SK-N-SH (cell line): ENCODE data around the gene WWOX. TPM values are rescaled to one million over a fixed set of nuclear protein-coding genes. Genes with fewer than 3 reads are reported as not detected.

Source experiments
- CTCF ChIA-PET: fragments of 300-600, 350-600 bp; formaldehyde crosslinking; extraction: SDS; loops from one replicate; lab custom pipeline; 2021; lab: Yijun Ruan, JAX
- POLR2A ChIA-PET: fragments of 350-600 bp; sonication (Branson Sonifier 250); formaldehyde crosslinking; extraction: SDS; loops from one replicate; lab custom pipeline; 2020; ENCODE audit warnings: antibody characterized with exemption, inconsistent platforms; lab: Yijun Ruan, JAX
- DNase-seq: peaks from one replicate; pipeline ENCODE4 v3.0.0; 2012
- H2AFZ ChIP-seq: fragments of 200-600 bp; sonication (generic); 2 replicates; pipeline ENCODE4 v1.8.1; 2016; ENCODE audit warnings: antibody characterized with exemption, mild to moderate bottlenecking, low read depth
- H3F3A ChIP-seq: fragments of 200-600 bp; sonication (generic); replicated peaks from 2 replicates; pipeline ENCODE3; 2016; ENCODE audit warnings: antibody characterized with exemption, mild to moderate bottlenecking; ENCODE audit not compliant: insufficient read depth
- H3K27ac ChIP-seq, 2 experiments: fragments of 200-500 bp in 1 of 2; fragments of 200-600 bp in 1 of 2; sonication (Bioruptor generic) in 1 of 2; sonication (generic), shearing (Covaris generic) in 1 of 2; 2 replicates each; pipeline versions ENCODE4 v1.5.1 to v1.6.1; 2014 to 2016; ENCODE audit warnings: low read depth in 2 of 2, inconsistent platforms in 1 of 2, low read length in 1 of 2, mild to moderate bottlenecking in 1 of 2, mixed read lengths in 1 of 2
- H3K27me3 ChIP-seq: fragments of 200-600 bp; sonication (generic), shearing (Covaris generic); 2 replicates; pipeline ENCODE4 v1.6.1; 2016; ENCODE audit warnings: mixed run types; ENCODE audit not compliant: insufficient read depth
- H3K36me3 ChIP-seq, 2 experiments: fragments of 200-500 bp in 1 of 2; fragments of 200-600 bp in 1 of 2; sonication (Bioruptor generic) in 1 of 2; sonication (generic) in 1 of 2; replicated peaks in 1 of 2; 2 replicates each; pipeline versions ENCODE3 to v1.5.1; 2014 to 2016; ENCODE audit warnings: low read length in 1 of 2, mild to moderate bottlenecking in 1 of 2; ENCODE audit not compliant: insufficient read depth in 2 of 2, control insufficient read depth in 1 of 2
- H3K4me1 ChIP-seq, 2 experiments: fragments of 200-500 bp in 1 of 2; fragments of 200-600 bp in 1 of 2; sonication (Bioruptor generic) in 1 of 2; sonication (generic), shearing (Covaris generic) in 1 of 2; 2 replicates each; pipeline versions ENCODE4 v1.5.1 to v1.6.1; 2014 to 2016; ENCODE audit warnings: low read depth in 1 of 2, low read length in 1 of 2, mixed run types in 1 of 2; ENCODE audit not compliant: insufficient read depth in 2 of 2, control insufficient read depth in 1 of 2
- H3K4me2 ChIP-seq: fragments of 200-600 bp; sonication (generic), shearing (Covaris generic); 2 replicates; pipeline ENCODE4 v1.6.1; 2017; ENCODE audit warnings: mixed run types
- H3K4me3 ChIP-seq, 2 experiments: fragments of 200-500 bp in 1 of 2; fragments of 200-600 bp in 1 of 2; sonication (Bioruptor generic) in 1 of 2; sonication (generic), shearing (Covaris generic) in 1 of 2; 2 replicates each; pipeline versions ENCODE4 v1.5.1 to v1.8.1; 2014 to 2016; ENCODE audit warnings: low read depth in 2 of 2, inconsistent platforms in 1 of 2, low read length in 1 of 2, mild to moderate bottlenecking in 1 of 2, mixed read lengths in 1 of 2, moderate library complexity in 1 of 2
- H3K79me2 ChIP-seq: fragments of 200-600 bp; sonication (generic); 2 replicates; pipeline ENCODE4 v1.8.1; 2017; ENCODE audit warnings: mild to moderate bottlenecking; ENCODE audit not compliant: insufficient read depth
- H3K9ac ChIP-seq: fragments of 200-600 bp; sonication (generic); 2 replicates; pipeline ENCODE4 v1.6.1; 2017; ENCODE audit warnings: mixed run types
- H3K9me2 ChIP-seq: fragments of 200-600 bp; sonication (generic); 2 replicates; pipeline ENCODE4 v1.6.1; 2017; ENCODE audit warnings: mixed run types
- H3K9me3 ChIP-seq: fragments of 200-600 bp; sonication (generic); 2 replicates; pipeline ENCODE4 v1.6.1; 2017; ENCODE audit warnings: mixed run types, mild to moderate bottlenecking, moderate library complexity
- H4K20me1 ChIP-seq: fragments of 200-600 bp; sonication (generic); 2 replicates; pipeline ENCODE4 v1.6.1; 2017; ENCODE audit warnings: mild to moderate bottlenecking, mixed run types; ENCODE audit not compliant: insufficient read depth
- CHD2 ChIP-seq: fragments of 150-350 bp; IDR thresholded peaks from 2 replicates; pipeline ENCODE4 v1.6.1; 2018; ENCODE audit warnings: low read length; ENCODE audit not compliant: partially characterized antibody
- EP300 ChIP-seq, 2 experiments: IDR thresholded peaks; 2 replicates each; pipeline versions ENCODE4 v1.4.0 to v1.6.1; 2012; ENCODE audit warnings: borderline replicate concordance in 1 of 2, low read depth in 1 of 2, low read length in 1 of 2
- GABPA ChIP-seq: IDR thresholded peaks from 2 replicates; pipeline ENCODE4 v1.4.0; 2012; ENCODE audit warnings: low read depth, mild to moderate bottlenecking
- IRF3 ChIP-seq: fragments of 150-350 bp; IDR thresholded peaks from 2 replicates; pipeline ENCODE4 v1.6.1; 2016; ENCODE audit warnings: mild to moderate bottlenecking, low read depth, low read length
- MEF2A ChIP-seq: IDR thresholded peaks from 2 replicates; pipeline ENCODE4 v1.4.0; 2012; ENCODE audit warnings: low read depth, borderline replicate concordance
- RCOR1 ChIP-seq: fragments of 150-350 bp; IDR thresholded peaks from 2 replicates; pipeline ENCODE4 v1.6.1; 2017; ENCODE audit warnings: antibody characterized with exemption, low read length
- RXRA ChIP-seq: IDR thresholded peaks from 2 replicates; pipeline ENCODE4 v1.4.0; 2012; ENCODE audit warnings: low read depth, mild to moderate bottlenecking, borderline replicate concordance
- SIN3A ChIP-seq: IDR thresholded peaks from 2 replicates; pipeline ENCODE4 v1.6.1; 2012; ENCODE audit warnings: low read depth, mild to moderate bottlenecking, low read length, moderate library complexity, borderline replicate concordance
- SMC3 ChIP-seq: IDR thresholded peaks from 2 replicates; pipeline ENCODE4 v1.6.1; 2012; ENCODE audit warnings: low read depth, low read length, improper control_type of control experiment
- TAF1 ChIP-seq: IDR thresholded peaks from 2 replicates; pipeline ENCODE4 v1.6.1; 2012; ENCODE audit warnings: low read depth, mild to moderate bottlenecking, low read length, moderate library complexity, borderline replicate concordance
- TCF12 ChIP-seq: IDR thresholded peaks from 2 replicates; pipeline ENCODE4 v1.4.0; 2012
- TEAD4 ChIP-seq: IDR thresholded peaks from 2 replicates; pipeline ENCODE4 v1.4.0; 2012; ENCODE audit warnings: mild to moderate bottlenecking, borderline replicate concordance; ENCODE audit not compliant: insufficient read depth
- YY1 ChIP-seq: IDR thresholded peaks from 2 replicates; pipeline ENCODE4 v1.4.0; 2012; ENCODE audit warnings: low read depth, mild to moderate bottlenecking
- WGBS: methylation state at CpG from one replicate; pipeline ENCODE4 v1.1.6; 2017; ENCODE audit warnings: low lambda C conversion rate; 5-methylcytosine and 5-hydroxymethylcytosine counted together
- polyA plus RNA-seq, 3 experiments: library from polyadenylated mRNA; depleted of rRNA; stranded (reverse); fragments of >200 nt; gene quantifications; 2 replicates each; pipeline ENCODE4 v1.2.3, GENCODE V29; 2012
- TF ChIP-seq, protein P1 (sequence below): IDR thresholded peaks from 2 replicates; pipeline ENCODE4 v1.4.0; 2012; ENCODE audit warnings: low read depth
- TF ChIP-seq, protein P2 (sequence below): IDR thresholded peaks from 2 replicates; pipeline ENCODE4 v1.4.0; 2012; ENCODE audit warnings: low read depth, borderline replicate concordance
- TF ChIP-seq, protein P3 (sequence below): fragments of 200-600 bp; sonication (generic); IDR thresholded peaks from 2 replicates; pipeline ENCODE4 v1.6.1; 2017; ENCODE audit warnings: antibody characterized with exemption, mild to moderate bottlenecking, moderate library complexity
- TF ChIP-seq, protein P4 (sequence below): fragments of 150-350 bp; IDR thresholded peaks from 2 replicates; pipeline ENCODE4 v1.6.1; 2017; ENCODE audit warnings: antibody characterized with exemption, low read length, low read depth, borderline replicate concordance
- TF ChIP-seq, protein P5 (sequence below): IDR thresholded peaks from 2 replicates; pipeline ENCODE4; 2012

Gene WWOX
- polyA plus RNA-seq, 1 of the 3 experiments (the other 2 are of a cell fraction) = 10.8 TPM

GRCh38 chr16:79067600-79067999, 968.1 kb downstream of the WWOX start:
- H3F3A ChIP-seq = no peaks in the 10 kb centered on the region
- H3K36me3 ChIP-seq = no peaks in the 10 kb centered on the region
- H3K9me2 ChIP-seq = no peaks in the 10 kb centered on the region
- DNase-seq = no peak
- no peaks in the 10 kb centered on the region for H3K79me2 ChIP-seq
- whole genome bisulfite sequencing = 24% methylated on average over 4 of the region's 7 CpGs
- H3K27me3 ChIP-seq = no peaks in the 10 kb centered on the region
- H3K9ac ChIP-seq = no peak overlapping the region
- H4K20me1 ChIP-seq = no peaks in the 10 kb centered on the region
- H2AFZ ChIP-seq = no peak overlapping the region
- H3K4me1 ChIP-seq = peaks cover 0 to 4% of the 10 kb centered on the region in 2 experiments; a peak in 1 of 4 replicates
- ChIA-PET POLR2A (no interaction called here), CTCF (no interaction called here)
- TF ChIP-seq EP300 (IDR thresholded peaks at IDR 0.05; ENCODE audit: borderline replicate concordance in 1 of 2, low read depth in 1 of 2, low read length in 1 of 2) = no peak
- TF ChIP-seq, protein P1, sequence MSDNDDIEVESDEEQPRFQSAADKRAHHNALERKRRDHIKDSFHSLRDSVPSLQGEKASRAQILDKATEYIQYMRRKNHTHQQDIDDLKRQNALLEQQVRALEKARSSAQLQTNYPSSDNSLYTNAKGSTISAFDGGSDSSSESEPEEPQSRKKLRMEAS = no peak
- no peak overlapping the region for H3K4me2 ChIP-seq
- H3K9me3 ChIP-seq = no peaks in the 10 kb centered on the region
- H3K4me3 ChIP-seq = no peak overlapping the region
- H3K27ac ChIP-seq = no peak overlapping the region

DNA sequence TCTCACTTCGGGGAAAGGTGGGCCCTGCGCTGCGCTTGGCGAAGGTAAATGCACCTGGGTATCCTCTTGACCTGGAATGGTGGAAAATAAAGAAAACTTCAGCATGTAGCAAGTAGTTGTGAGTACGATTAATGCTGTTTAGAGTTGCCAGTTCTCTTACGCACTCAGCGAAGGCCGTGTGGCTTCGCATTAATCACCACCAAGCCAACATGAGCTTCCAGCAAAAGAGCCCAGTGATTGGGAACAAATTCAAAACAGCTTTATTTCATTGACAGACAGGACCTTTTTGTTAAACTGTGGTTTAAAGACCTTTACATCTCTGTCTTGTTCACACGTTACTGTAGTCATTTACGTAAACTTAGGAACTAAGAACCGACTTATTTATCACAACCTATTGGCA, 969.7 kb downstream of the WWOX start:
- Histone ChIP-seq H3K4me1 (peaks cover 0 to 4% of the 10 kb centered on the region in 2 experiments; a peak in 1 of 4 replicates), H3K4me2 (no peak overlapping the region), H3K9ac (no peak overlapping the region), H3K9me3 (no peaks in the 10 kb centered on the region), H3F3A (no peaks in the 10 kb centered on the region), H4K20me1 (no peaks in the 10 kb centered on the region), H3K27me3 (no peaks in the 10 kb centered on the region), H3K79me2 (no peaks in the 10 kb centered on the region), H3K9me2 (no peaks in the 10 kb centered on the region), H3K4me3 (no peak overlapping the region), H3K27ac (no peak overlapping the region), H3K36me3 (no peaks in the 10 kb centered on the region), H2AFZ (no peak overlapping the region)
- ChIA-PET CTCF (interaction anchor here (0.9 to 1.3 kb wide), 2 partner anchors 15 to 21 kb away, joined by 3 to 4 read pairs; no protein-coding TSS in a partner anchor), POLR2A (no interaction called here)
- WGBS = 75% methylated on average over 12 of the region's 12 CpGs
- TF ChIP-seq RCOR1 (no peak), TAF1 (no peak), MEF2A (no peak), GABPA (no peak), YY1 (no peak), TEAD4 (no peak), SMC3 (no peak), SIN3A (no peak), CHD2 (no peak), RXRA (no peak), TCF12 (no peak), IRF3 (no peak)
- TF ChIP-seq, protein P1 = no peak
- TF ChIP-seq, protein P2, sequence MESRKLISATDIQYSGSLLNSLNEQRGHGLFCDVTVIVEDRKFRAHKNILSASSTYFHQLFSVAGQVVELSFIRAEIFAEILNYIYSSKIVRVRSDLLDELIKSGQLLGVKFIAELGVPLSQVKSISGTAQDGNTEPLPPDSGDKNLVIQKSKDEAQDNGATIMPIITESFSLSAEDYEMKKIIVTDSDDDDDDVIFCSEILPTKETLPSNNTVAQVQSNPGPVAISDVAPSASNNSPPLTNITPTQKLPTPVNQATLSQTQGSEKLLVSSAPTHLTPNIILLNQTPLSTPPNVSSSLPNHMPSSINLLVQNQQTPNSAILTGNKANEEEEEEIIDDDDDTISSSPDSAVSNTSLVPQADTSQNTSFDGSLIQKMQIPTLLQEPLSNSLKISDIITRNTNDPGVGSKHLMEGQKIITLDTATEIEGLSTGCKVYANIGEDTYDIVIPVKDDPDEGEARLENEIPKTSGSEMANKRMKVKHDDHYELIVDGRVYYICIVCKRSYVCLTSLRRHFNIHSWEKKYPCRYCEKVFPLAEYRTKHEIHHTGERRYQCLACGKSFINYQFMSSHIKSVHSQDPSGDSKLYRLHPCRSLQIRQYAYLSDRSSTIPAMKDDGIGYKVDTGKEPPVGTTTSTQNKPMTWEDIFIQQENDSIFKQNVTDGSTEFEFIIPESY = no peak
- TF ChIP-seq, protein P3, sequence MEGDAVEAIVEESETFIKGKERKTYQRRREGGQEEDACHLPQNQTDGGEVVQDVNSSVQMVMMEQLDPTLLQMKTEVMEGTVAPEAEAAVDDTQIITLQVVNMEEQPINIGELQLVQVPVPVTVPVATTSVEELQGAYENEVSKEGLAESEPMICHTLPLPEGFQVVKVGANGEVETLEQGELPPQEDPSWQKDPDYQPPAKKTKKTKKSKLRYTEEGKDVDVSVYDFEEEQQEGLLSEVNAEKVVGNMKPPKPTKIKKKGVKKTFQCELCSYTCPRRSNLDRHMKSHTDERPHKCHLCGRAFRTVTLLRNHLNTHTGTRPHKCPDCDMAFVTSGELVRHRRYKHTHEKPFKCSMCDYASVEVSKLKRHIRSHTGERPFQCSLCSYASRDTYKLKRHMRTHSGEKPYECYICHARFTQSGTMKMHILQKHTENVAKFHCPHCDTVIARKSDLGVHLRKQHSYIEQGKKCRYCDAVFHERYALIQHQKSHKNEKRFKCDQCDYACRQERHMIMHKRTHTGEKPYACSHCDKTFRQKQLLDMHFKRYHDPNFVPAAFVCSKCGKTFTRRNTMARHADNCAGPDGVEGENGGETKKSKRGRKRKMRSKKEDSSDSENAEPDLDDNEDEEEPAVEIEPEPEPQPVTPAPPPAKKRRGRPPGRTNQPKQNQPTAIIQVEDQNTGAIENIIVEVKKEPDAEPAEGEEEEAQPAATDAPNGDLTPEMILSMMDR = no peak
- TF ChIP-seq, protein P4, sequence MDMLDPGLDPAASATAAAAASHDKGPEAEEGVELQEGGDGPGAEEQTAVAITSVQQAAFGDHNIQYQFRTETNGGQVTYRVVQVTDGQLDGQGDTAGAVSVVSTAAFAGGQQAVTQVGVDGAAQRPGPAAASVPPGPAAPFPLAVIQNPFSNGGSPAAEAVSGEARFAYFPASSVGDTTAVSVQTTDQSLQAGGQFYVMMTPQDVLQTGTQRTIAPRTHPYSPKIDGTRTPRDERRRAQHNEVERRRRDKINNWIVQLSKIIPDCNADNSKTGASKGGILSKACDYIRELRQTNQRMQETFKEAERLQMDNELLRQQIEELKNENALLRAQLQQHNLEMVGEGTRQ = no peak
- TF ChIP-seq, protein P5, sequence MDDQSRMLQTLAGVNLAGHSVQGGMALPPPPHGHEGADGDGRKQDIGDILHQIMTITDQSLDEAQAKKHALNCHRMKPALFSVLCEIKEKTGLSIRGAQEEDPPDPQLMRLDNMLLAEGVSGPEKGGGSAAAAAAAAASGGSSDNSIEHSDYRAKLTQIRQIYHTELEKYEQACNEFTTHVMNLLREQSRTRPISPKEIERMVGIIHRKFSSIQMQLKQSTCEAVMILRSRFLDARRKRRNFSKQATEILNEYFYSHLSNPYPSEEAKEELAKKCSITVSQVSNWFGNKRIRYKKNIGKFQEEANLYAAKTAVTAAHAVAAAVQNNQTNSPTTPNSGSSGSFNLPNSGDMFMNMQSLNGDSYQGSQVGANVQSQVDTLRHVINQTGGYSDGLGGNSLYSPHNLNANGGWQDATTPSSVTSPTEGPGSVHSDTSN = no peak
- no peak for DNase-seq
